H9 (cell line): Measurements from ENCODE around the gene PLXNB2. TPM values are rescaled to one million over a fixed set of nuclear protein-coding genes. Genes with fewer than 3 reads are reported as not detected.

Experiments used
- DNase-seq: peaks from one replicate; pipeline ENCODE4 v3.0.0-alpha.2; 2017
- H2AFZ ChIP-seq: one replicate; pipeline ENCODE4 v1.6.1; 2013; ENCODE audit warnings: mild to moderate bottlenecking, low read length, control low read depth, moderate library complexity
- H2AK5ac ChIP-seq: 2 replicates; pipeline ENCODE4 v1.6.1; 2013; ENCODE audit warnings: low read length, control low read depth, mixed read lengths; ENCODE audit not compliant: insufficient read length
- H2BK120ac ChIP-seq: one replicate; pipeline ENCODE4 v1.6.1; 2013; ENCODE audit warnings: low read depth, mild to moderate bottlenecking, low read length, control low read depth, inconsistent platforms; ENCODE audit not compliant: poor library complexity, severe bottlenecking
- H2BK12ac ChIP-seq: 2 replicates; pipeline ENCODE4 v1.6.1; 2013; ENCODE audit warnings: low read length, control low read depth, mixed read lengths, low read depth; ENCODE audit not compliant: insufficient read length
- H2BK15ac ChIP-seq: 2 replicates; pipeline ENCODE4 v1.6.1; 2013; ENCODE audit warnings: low read depth, low read length, control low read depth
- H2BK20ac ChIP-seq: one replicate; pipeline ENCODE4 v1.6.1; 2013; ENCODE audit warnings: low read depth, mild to moderate bottlenecking, low read length, control low read depth, inconsistent platforms; ENCODE audit not compliant: poor library complexity, severe bottlenecking
- H2BK5ac ChIP-seq: 2 replicates; pipeline ENCODE4 v1.6.1; 2013; ENCODE audit warnings: low read length, control low read depth, mixed read lengths; ENCODE audit not compliant: insufficient read length
- H3K14ac ChIP-seq: 2 replicates; pipeline ENCODE4 v1.6.1; 2013; ENCODE audit warnings: low read length, control low read depth; ENCODE audit not compliant: insufficient read depth
- H3K18ac ChIP-seq: 2 replicates; pipeline ENCODE4 v1.6.1; 2013; ENCODE audit warnings: low read depth, mild to moderate bottlenecking, mixed read lengths, low read length, control low read depth; ENCODE audit not compliant: insufficient read length
- H3K23ac ChIP-seq: 2 replicates; pipeline ENCODE4 v1.6.1; 2013; ENCODE audit warnings: low read length, control low read depth, mixed read lengths, low read depth; ENCODE audit not compliant: insufficient read length
- H3K23me2 ChIP-seq: 2 replicates; pipeline ENCODE4 v1.6.1; 2013; ENCODE audit warnings: low read depth, mild to moderate bottlenecking, mixed read lengths, low read length, control low read depth; ENCODE audit not compliant: insufficient read length, poor library complexity, severe bottlenecking
- H3K27ac ChIP-seq: 2 replicates; pipeline ENCODE4 v1.5.1; 2013; ENCODE audit warnings: low read length, control low read depth, mixed read lengths, low read depth; ENCODE audit not compliant: insufficient read length
- H3K27me3 ChIP-seq: 2 replicates; pipeline ENCODE4 v1.6.1; 2013; ENCODE audit warnings: low read length, control low read depth, inconsistent platforms; ENCODE audit not compliant: insufficient read depth
- H3K4ac ChIP-seq: 2 replicates; pipeline ENCODE4 v1.6.1; 2013; ENCODE audit warnings: low read depth, mild to moderate bottlenecking, control low read depth, inconsistent platforms, low read length, moderate library complexity
- H3K4me1 ChIP-seq: 2 replicates; pipeline ENCODE4 v1.6.1; 2013; ENCODE audit warnings: low read length, control low read depth, inconsistent platforms; ENCODE audit not compliant: insufficient read depth
- H3K4me2 ChIP-seq: 2 replicates; pipeline ENCODE4 v1.6.1; 2013; ENCODE audit warnings: low read length, control low read depth, mixed read lengths; ENCODE audit not compliant: insufficient read length, insufficient read depth
- H3K56ac ChIP-seq: 2 replicates; pipeline ENCODE4 v1.6.1; 2013; ENCODE audit warnings: low read depth, mild to moderate bottlenecking, mixed read lengths, low read length, control low read depth; ENCODE audit not compliant: insufficient read length
- H3K79me1 ChIP-seq: 2 replicates; pipeline ENCODE4 v1.6.1; 2013; ENCODE audit warnings: low read depth, mild to moderate bottlenecking, moderate library complexity, low read length, control low read depth, inconsistent platforms; ENCODE audit not compliant: insufficient read depth, poor library complexity, severe bottlenecking
- H3K79me2 ChIP-seq: 2 replicates; pipeline ENCODE4 v1.6.1; 2013; ENCODE audit warnings: low read length, control low read depth, inconsistent platforms; ENCODE audit not compliant: insufficient read depth
- H3K9ac ChIP-seq: 2 replicates; pipeline ENCODE4 v1.6.1; 2013; ENCODE audit warnings: low read length, control low read depth, mixed read lengths; ENCODE audit not compliant: insufficient read length; ENCODE audit errors: extremely low read depth
- H3K9me3 ChIP-seq: one replicate; pipeline ENCODE4 v1.6.1; 2013; ENCODE audit warnings: low read depth, low read length, inconsistent platforms; ENCODE audit not compliant: control insufficient read depth
- H3T11ph ChIP-seq: one replicate; pipeline ENCODE4 v1.6.1; 2013; ENCODE audit warnings: mild to moderate bottlenecking, low read length, control low read depth, inconsistent platforms
- H4K20me1 ChIP-seq: one replicate; pipeline ENCODE4 v1.6.1; 2013; ENCODE audit not compliant: control insufficient read depth, insufficient read length, insufficient read depth
- H4K5ac ChIP-seq: 2 replicates; pipeline ENCODE4 v1.6.1; 2013; ENCODE audit warnings: low read depth, mild to moderate bottlenecking, mixed read lengths, low read length, control low read depth; ENCODE audit not compliant: insufficient read length
- H4K8ac ChIP-seq: replicated peaks from 2 replicates; pipeline ENCODE4 v1.6.1; 2013; ENCODE audit warnings: low read length, control low read depth, mixed read lengths, low read depth; ENCODE audit not compliant: insufficient read length
- H4K91ac ChIP-seq: 2 replicates; pipeline ENCODE4 v1.6.1; 2013; ENCODE audit warnings: low read depth, mild to moderate bottlenecking, moderate library complexity, mixed read lengths, low read length, control low read depth; ENCODE audit not compliant: insufficient read length
- H3K27ac Mint-ChIP-seq, 3 experiments: 2 replicates in 2 of 3; 3 replicates in 1 of 3; pipeline ENCODE4 v1.8.0; 2020 to 2021; ENCODE audit warnings: mixed read lengths in 3 of 3, mild to moderate bottlenecking in 1 of 3, moderate library complexity in 1 of 3
- H3K27me3 Mint-ChIP-seq: 2 replicates; pipeline ENCODE4 v1.8.0; 2021; ENCODE audit warnings: low read depth, mild to moderate bottlenecking, moderate library complexity, mixed read lengths
- H3K36me3 Mint-ChIP-seq, 3 experiments: 2 replicates in 2 of 3; 3 replicates in 1 of 3; pipeline ENCODE4 v1.8.0; 2020 to 2021; ENCODE audit warnings: low read depth in 3 of 3, mixed read lengths in 3 of 3; ENCODE audit not compliant: insufficient read depth in 1 of 3
- H3K4me1 Mint-ChIP-seq, 2 experiments: 2 replicates each; pipeline ENCODE4 v1.8.0; 2020; ENCODE audit warnings: mixed read lengths in 2 of 2
- H3K4me3 Mint-ChIP-seq, 2 experiments: 2 replicates in 1 of 2; 3 replicates in 1 of 2; pipeline ENCODE4 v1.8.0; 2020 to 2021; ENCODE audit warnings: mild to moderate bottlenecking in 2 of 2, mixed read lengths in 2 of 2, moderate library complexity in 1 of 2
- H3K9me3 Mint-ChIP-seq, 2 experiments: 2 replicates in 1 of 2; 3 replicates in 1 of 2; pipeline ENCODE4 v1.8.0; 2020; ENCODE audit warnings: mild to moderate bottlenecking in 2 of 2, mixed read lengths in 2 of 2, moderate library complexity in 1 of 2
- CTCF ChIP-seq: fragments of 200-600 bp; sonication (generic); conservative IDR thresholded peaks from 3 replicates; pipeline ENCODE4 v1.8.0; 2021; ENCODE audit warnings: antibody characterized with exemption, mild to moderate bottlenecking
- WGBS: extraction: QIAGEN DNeasy Blood & Tissue Kit; methylation state at CpG from one replicate; pipeline ENCODE4 v1.1.7; 2013; ENCODE audit warnings: missing lambda C conversion rate, low lambda C conversion rate, mixed read lengths; ENCODE audit not compliant: insufficient read length; ENCODE audit errors: extremely low coverage; 5-methylcytosine and 5-hydroxymethylcytosine counted together
- total RNA-seq: library from RNA; stranded (reverse); gene quantifications from 2 replicates; pipeline ENCODE4 v1.2.1, GENCODE V29; 2021

PLXNB2 gene
- total RNA-seq, 1 experiment from 2014 or later = 87.6 TPM

GRCh38 chr22:50284479-50284878, 23.0 kb downstream of the PLXNB2 start:
- H2BK12ac ChIP-seq = no peak overlapping the region
- H4K91ac ChIP-seq = no peak overlapping the region

More at GRCh38 chr22:50284479-50284878, 23.0 kb downstream of the PLXNB2 start:
- H3K18ac ChIP-seq = no peak overlapping the region
- H3K27ac ChIP-seq = no peak overlapping the region
- Mint-ChIP-seq H3K4me1 (no peaks in the 10 kb centered on the region), H3K9me3 (no peaks in the 10 kb centered on the region; a peak in 1 of 5 replicates), H3K27ac (no peak overlapping the region), H3K27me3 (no peaks in the 10 kb centered on the region), H3K36me3 (peaks cover 15 to 47% (median 45%) of the 10 kb centered on the region in 3 experiments), H3K4me3 (no peak overlapping the region)
- no peak for TF ChIP-seq CTCF
- no peak overlapping the region for H3K23ac ChIP-seq
- H2BK5ac ChIP-seq = no peak overlapping the region
- H3K4me2 ChIP-seq = no peak overlapping the region
- no peaks in the 10 kb centered on the region for H3K9me3 ChIP-seq
- WGBS = no CpG with 5 or more reads among the region's 13 CpGs
- no peak overlapping the region for H2BK120ac ChIP-seq
- H3K23me2 ChIP-seq = peaks cover 3% of the 10 kb centered on the region
- DNase-seq = no peak
- H4K5ac ChIP-seq = no peak overlapping the region
- H4K8ac ChIP-seq = no peak overlapping the region
- H3K14ac ChIP-seq = no peak overlapping the region
- H2AFZ ChIP-seq = no peak overlapping the region
- no peak overlapping the region for H3K56ac ChIP-seq
- H3K79me2 ChIP-seq = no peaks in the 10 kb centered on the region
- H2AK5ac ChIP-seq = no peak overlapping the region
- H3K4me1 ChIP-seq = no peaks in the 10 kb centered on the region
- no peaks in the 10 kb centered on the region for H4K20me1 ChIP-seq
- H3T11ph ChIP-seq = no peak overlapping the region
- H3K27me3 ChIP-seq = no peaks in the 10 kb centered on the region
- no peak overlapping the region for H3K4ac ChIP-seq
- H3K79me1 ChIP-seq = no peaks in the 10 kb centered on the region
- H2BK15ac ChIP-seq = no peak overlapping the region
- H2BK20ac ChIP-seq = no peak overlapping the region
- no peak overlapping the region for H3K9ac ChIP-seq
